HAP-1 (cell line): ENCODE results near the gene CDK6.

Experiments used
- DNase-seq, 2 experiments: peaks; one replicate each; pipeline ENCODE4 v3.0.0-alpha.2; 2016 to 2020; ENCODE audit warnings: low spot score in 2 of 2
- H3K27me3 ChIP-seq: fragments of 250-450 bp; sonication (Bioruptor Pico); 2 replicates; pipeline ENCODE4 v1.5.1; 2020; ENCODE audit warnings: low read depth, mild to moderate bottlenecking, moderate library complexity
- H3K36me3 ChIP-seq: fragments of 250-450 bp; sonication (Bioruptor Pico); replicated peaks from 2 replicates; pipeline ENCODE4 v1.5.1; 2020; ENCODE audit warnings: mild to moderate bottlenecking
- H3K4me1 ChIP-seq: fragments of 250-450 bp; sonication (Bioruptor Pico); 2 replicates; pipeline ENCODE4 v1.5.1; 2020; ENCODE audit warnings: mild to moderate bottlenecking
- H3K4me3 ChIP-seq: fragments of 250-450 bp; sonication (Bioruptor Pico); 2 replicates; pipeline ENCODE4 v1.5.1; 2020; ENCODE audit warnings: mild to moderate bottlenecking, moderate library complexity
- H3K9me3 ChIP-seq: fragments of 250-450 bp; sonication (Bioruptor Pico); 2 replicates; pipeline ENCODE4 v1.5.1; 2020; ENCODE audit warnings: mild to moderate bottlenecking, moderate library complexity
- in situ Hi-C: fragments of 300-500 bp; cut with MboI; formaldehyde crosslinking; loops from 3 replicates; pipeline ENCODE4 v1.14.3; 2020; ENCODE audit warnings: low sequenced_read_pairs, inconsistent platforms, mixed read lengths

CDK6 gene

DNA sequence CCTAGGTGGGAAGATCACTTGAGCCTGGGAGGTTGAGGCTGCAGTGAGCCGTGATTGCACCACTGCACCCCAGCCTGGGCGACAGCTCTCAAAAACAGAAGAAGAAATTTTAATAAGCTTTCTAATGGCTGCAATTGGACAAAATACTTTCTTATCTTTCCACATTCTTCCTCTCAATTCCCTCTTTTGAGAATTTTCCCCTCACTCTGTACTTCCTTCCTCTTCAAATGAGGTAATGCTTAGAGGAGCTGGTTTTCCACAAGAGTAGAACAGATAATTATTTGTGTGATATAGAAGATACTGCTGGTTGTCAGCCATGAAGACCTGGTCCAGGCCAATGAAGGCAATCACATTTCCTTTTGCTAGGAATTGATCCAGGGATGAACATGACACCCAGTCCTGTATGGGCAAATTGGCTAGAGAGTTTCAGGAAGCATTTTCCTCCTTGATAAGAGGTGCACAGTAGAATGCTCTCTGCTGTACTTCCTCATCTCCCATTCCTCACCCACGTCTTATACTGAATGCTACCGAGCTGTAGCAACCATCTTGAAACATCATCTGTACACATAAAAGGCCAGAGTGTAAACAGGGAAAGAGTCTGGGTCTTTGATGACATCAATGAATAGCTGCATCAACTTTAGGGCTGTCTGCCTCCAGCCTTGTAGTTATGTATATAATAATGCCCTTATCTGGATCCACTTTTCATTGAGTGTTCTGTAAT, 103.9 kb downstream of the CDK6 start:
- Histone ChIP-seq H3K4me1 (peaks cover 19% of the 10 kb centered on the region), H3K9me3 (no peaks in the 10 kb centered on the region), H3K4me3 (no peak overlapping the region), H3K36me3 (no peaks in the 10 kb centered on the region; the same call in 1 of the 2 replicates), H3K27me3 (no peaks in the 10 kb centered on the region)
- in situ Hi-C loops: no loop called here
- no peak for DNase-seq

DNA sequence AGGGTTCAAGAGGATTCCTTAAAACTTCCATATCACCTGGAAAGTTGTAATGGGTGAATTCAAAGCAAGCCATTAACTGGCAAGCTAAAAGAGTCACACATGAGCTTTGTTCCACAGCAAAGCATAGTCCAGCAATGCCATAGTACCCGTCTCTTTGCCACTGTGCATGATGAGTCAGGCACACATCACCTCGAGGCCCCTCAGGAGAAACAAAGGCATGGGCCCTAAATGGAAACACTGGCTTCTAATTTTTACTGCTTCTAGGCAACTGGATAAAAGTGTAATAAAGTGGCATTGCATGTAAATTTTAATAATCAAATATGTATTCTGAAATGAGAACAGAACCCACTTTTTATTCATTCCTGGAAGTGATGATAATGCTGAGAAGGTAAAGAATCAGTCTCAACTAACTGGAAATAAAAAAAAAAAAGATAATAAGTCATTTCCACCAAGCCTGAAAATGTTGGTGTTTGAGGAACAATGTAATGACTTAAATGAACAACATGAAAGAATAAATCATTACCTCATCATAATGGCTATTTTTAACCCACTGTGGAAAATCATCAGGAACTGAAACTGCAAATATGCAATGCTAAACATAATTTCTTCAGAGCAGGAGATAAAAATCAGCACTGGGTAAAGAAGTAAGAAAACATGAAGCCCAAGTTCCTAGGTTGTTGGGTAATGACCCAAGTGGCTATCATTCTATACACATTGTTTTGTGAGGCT, 104.9 kb downstream of the CDK6 start:
- in situ Hi-C loops: no loop called here
- DNase-seq: no peak
- Histone ChIP-seq H3K36me3 (no peaks in the 10 kb centered on the region; the same call in 1 of the 2 replicates), H3K4me1 (peaks cover 19% of the 10 kb centered on the region), H3K27me3 (no peaks in the 10 kb centered on the region), H3K4me3 (no peak overlapping the region), H3K9me3 (no peaks in the 10 kb centered on the region)

DNA sequence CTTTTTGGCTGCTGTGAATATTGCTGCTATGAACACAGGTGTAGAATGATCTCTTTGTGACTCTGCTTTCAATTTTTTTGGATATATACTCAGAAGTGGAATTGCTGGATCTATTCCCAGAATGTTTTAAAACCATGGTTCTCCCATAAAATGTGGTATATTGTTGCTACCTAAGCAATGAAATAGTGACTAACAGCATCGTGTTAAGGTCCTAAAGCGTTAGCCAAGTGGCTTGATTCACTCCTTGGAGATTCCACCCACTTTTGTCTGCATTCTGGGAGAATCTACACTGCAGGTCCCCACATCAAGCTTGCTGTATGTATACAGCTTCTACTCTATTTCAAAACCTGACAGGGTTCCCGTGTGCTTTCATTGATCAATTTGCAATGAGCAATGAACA, 105.6 kb downstream of the CDK6 start:
- Histone ChIP-seq H3K4me3 (no peak overlapping the region), H3K9me3 (no peaks in the 10 kb centered on the region), H3K36me3 (no peaks in the 10 kb centered on the region; the same call in 1 of the 2 replicates), H3K4me1 (peaks cover 14% of the 10 kb centered on the region), H3K27me3 (no peaks in the 10 kb centered on the region)
- in situ Hi-C loops: no loop called here
- DNase-seq: no peak

DNA sequence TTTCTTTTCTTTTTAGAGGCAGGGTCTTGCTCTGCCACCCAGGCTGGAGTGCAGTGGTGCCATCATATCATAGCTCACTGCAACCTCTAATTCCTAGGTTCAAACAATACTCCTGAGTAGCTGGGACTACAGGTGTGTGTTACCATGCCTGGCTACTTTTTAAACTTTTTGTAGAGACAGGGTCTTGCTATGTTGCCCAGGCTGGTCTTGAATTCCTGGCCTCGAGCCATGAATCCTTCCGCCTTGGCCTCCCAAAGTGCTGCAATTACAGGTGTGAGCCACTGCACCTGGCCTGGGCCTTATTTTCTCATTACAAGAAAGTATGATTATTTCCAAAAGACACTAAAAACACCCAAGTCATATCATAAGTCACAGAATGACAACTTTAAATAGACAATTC, 106.6 kb downstream of the CDK6 start:
- Histone ChIP-seq H3K27me3 (no peaks in the 10 kb centered on the region), H3K4me1 (peaks cover 9% of the 10 kb centered on the region), H3K4me3 (no peak overlapping the region), H3K9me3 (no peaks in the 10 kb centered on the region), H3K36me3 (no peaks in the 10 kb centered on the region; the same call in 1 of the 2 replicates)
- no peak for DNase-seq
- in situ Hi-C loops: no loop called here

DNA sequence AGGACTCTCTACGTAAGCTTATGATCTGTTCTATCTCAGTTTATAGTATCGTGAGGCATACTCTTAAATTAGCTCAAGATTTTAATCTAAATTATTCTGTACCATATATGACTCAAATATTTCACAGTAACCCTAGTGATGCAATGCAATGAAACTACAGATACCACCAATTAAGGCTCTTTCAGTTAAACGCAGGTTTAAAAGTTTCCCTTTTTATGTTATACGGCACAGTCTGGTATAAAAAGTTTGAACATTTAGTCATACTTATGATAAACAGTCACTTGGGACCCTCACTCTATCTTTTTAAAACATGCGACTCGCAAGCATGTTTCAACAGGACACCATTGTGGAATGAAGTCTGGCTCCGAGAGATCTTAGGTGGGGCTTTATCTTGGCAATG, 107.2 kb downstream of the CDK6 start:
- no peaks in the 10 kb centered on the region for H3K27me3 ChIP-seq
- peaks cover 9% of the 10 kb centered on the region for H3K4me1 ChIP-seq
- DNase-seq: no peak
- H3K4me3 ChIP-seq: no peak overlapping the region
- no peaks in the 10 kb centered on the region; the same call in 1 of the 2 replicates for H3K36me3 ChIP-seq
- in situ Hi-C loops: no loop called here
- no peaks in the 10 kb centered on the region for H3K9me3 ChIP-seq

DNA sequence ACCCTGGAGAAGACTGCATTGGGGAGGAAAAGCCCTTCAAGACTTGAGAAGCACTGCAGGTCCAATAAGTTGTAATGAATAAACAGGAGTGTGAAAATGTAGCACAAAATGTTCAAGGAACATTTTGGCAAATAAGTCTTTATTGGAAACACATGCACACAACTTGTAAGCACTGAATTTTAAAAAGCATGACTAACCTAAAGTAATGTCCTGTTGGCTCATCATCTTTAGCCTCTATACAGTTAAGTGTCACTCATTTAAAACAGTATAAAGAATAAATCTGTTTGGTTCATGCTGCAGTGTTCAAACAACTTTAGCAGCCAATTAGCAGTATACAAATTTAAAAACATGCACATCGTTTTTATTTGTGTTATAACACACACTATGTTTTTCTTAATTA, 108.6 kb downstream of the CDK6 start:
- in situ Hi-C loops: no loop called here
- Histone ChIP-seq H3K36me3 (no peaks in the 10 kb centered on the region; the same call in 1 of the 2 replicates), H3K27me3 (no peaks in the 10 kb centered on the region), H3K9me3 (no peaks in the 10 kb centered on the region), H3K4me3 (no peak overlapping the region), H3K4me1 (peaks cover 9% of the 10 kb centered on the region)
- no peak for DNase-seq

DNA sequence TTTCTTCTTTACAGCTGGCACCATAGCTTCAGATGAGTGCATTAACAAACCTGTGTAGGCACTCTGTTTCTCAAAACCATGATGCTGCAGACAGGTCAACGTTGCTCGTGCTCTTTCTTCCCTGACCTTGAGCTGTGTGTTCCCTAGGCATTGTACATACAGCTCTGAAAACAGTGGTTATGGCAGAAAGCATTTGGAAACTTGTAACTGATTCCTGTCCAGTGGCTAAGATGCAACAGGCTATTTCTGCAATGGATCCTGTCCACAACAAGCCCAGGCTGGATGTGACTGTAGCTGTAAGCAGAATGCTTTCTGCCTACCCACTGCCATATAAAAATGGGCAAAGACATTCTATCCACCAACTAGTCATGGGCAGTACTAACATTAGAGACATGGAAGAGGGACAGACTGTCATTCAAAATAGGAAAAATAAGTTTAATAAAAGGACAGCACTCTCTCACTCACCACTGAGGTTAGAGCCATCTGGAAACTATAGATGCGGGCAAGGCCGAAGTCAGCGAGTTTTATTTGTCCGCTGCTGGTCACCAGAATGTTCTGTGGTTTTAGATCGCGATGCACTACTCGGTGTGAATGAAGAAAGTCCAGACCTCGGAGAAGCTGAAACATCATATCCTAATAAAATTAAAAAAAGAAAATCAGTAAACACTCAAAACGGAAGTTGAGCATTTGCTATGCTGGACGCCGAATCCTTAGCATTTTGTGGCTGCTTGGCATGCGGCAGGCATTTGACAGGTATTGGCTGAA, 111.0 kb downstream of the CDK6 start:
- Histone ChIP-seq H3K36me3 (0 out of 2 replicates have a peak, but pooled peaks cover 4% of the 10 kb centered on the region), H3K27me3 (no peaks in the 10 kb centered on the region), H3K4me1 (peaks cover 9% of the 10 kb centered on the region), H3K4me3 (no peak overlapping the region), H3K9me3 (no peaks in the 10 kb centered on the region)
- no peak for DNase-seq
- in situ Hi-C loops: no loop called here

DNA sequence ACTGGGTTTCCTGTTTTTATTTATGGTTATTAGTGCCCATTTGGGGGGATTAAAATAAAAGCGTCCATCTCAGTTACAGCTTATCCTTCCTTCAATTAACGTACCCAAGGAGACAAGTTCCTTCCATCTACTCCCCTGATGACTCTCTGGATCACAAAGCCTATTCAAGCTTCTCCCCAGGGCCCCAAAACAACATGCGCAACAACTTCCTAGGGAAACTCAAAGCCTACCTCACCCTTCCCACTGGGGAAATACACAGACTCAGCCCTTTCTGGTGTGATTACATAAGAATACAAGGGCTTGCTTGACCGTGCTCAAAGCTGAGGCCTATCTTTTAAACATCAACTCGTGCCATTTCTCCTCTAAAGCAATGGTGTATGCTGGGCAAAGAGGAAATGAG, 112.4 kb downstream of the CDK6 start:
- Histone ChIP-seq H3K4me3 (no peak overlapping the region), H3K27me3 (no peaks in the 10 kb centered on the region), H3K4me1 (peaks cover 7% of the 10 kb centered on the region), H3K36me3 (0 out of 2 replicates have a peak, but pooled peaks cover 4% of the 10 kb centered on the region), H3K9me3 (no peaks in the 10 kb centered on the region)
- no peak for DNase-seq
- in situ Hi-C loops: no loop called here

DNA sequence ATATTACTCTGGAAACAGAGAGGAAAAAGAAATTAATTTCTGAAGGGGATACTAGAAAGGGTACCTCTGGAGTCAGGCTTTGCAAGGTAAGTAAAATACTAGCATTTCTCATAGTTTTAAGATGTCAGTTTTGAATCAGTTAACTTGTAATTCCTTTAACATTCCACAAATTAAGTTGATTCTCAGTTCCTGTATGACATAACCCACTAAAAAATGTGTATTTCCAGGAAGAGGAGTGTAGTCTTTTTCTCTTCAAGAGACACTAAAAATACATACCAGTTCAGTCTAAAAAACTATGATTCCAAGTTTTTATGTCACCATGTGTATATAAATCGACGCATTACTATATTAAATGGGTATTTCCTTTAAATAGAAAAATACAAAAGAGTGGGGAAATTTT, 113.2 kb downstream of the CDK6 start:
- no peaks in the 10 kb centered on the region for H3K9me3 ChIP-seq

DNA sequence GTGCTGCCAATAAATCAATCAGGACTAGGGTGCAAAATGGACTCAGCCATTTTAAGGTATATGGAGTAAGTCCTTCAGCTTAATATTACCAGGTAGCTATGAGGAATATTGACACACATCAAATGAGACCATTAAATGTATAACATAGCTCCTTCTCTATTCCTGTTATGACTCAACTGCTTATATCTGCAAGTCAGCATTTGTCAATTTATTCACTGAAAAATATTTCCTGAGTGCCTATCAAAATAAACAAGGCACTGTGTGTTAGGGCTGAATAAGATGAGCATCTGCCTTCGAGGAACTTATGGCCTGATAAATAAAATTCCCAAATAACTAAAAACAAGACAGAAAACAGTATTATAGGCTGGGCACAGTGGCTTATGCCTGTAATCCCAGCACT, 113.8 kb downstream of the CDK6 start:
- no peak overlapping the region for H3K4me3 ChIP-seq
- H3K9me3 ChIP-seq: no peaks in the 10 kb centered on the region
- H3K27me3 ChIP-seq: no peaks in the 10 kb centered on the region
- in situ Hi-C loops: no loop called here
- H3K4me1 ChIP-seq: no peaks in the 10 kb centered on the region
- 0 out of 2 replicates have a peak, but pooled peaks cover 4% of the 10 kb centered on the region for H3K36me3 ChIP-seq
- DNase-seq: no peak

More for the DNA sequence above, 113.2 kb downstream of the CDK6 start:
- H3K36me3 ChIP-seq: 0 out of 2 replicates have a peak, but pooled peaks cover 4% of the 10 kb centered on the region
- in situ Hi-C loops: no loop called here
- no peaks in the 10 kb centered on the region for H3K27me3 ChIP-seq
- no peak for DNase-seq
- no peak overlapping the region for H3K4me3 ChIP-seq
- H3K4me1 ChIP-seq: no peaks in the 10 kb centered on the region; the same call in 1 of the 2 replicates

DNA sequence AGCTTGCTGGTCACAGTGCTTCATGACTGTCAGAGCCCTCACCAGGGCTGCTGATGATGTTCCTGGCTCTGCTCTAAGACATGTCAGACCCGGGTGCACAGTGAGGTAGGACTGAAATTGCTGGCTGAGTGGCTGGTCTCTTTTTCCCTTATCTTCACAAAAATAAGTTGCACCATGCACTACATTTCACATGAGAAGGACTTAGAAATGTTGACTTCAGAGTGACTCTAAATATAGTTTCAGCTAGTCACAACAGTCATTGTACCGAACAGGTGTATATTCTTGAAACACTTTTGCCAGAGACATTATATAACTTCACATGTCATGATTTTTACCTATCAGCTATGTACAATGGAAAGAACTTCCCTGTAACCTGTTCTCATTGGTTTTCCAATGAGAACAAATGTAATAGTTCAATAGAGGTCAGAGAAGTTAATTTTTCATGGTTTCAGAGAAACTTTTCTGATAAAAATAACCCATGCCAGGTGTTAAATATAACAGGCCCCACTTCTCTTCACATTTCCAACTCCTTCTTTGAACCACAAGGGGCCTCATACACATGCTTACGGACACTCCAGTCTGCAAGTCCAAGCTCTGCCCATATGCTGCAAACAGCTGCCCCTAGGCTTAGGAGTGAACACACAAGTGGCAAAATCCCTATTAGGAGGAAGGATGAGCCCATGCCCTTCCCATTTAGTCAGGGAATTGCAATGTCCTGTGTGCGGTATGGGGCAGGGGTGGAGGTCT, 115.6 kb downstream of the CDK6 start:
- Histone ChIP-seq H3K9me3 (no peaks in the 10 kb centered on the region), H3K27me3 (no peaks in the 10 kb centered on the region), H3K36me3 (0 out of 2 replicates have a peak, but pooled peaks cover 4% of the 10 kb centered on the region), H3K4me1 (no peaks in the 10 kb centered on the region), H3K4me3 (no peak overlapping the region)
- DNase-seq: no peak
- in situ Hi-C loops: no loop called here

DNA sequence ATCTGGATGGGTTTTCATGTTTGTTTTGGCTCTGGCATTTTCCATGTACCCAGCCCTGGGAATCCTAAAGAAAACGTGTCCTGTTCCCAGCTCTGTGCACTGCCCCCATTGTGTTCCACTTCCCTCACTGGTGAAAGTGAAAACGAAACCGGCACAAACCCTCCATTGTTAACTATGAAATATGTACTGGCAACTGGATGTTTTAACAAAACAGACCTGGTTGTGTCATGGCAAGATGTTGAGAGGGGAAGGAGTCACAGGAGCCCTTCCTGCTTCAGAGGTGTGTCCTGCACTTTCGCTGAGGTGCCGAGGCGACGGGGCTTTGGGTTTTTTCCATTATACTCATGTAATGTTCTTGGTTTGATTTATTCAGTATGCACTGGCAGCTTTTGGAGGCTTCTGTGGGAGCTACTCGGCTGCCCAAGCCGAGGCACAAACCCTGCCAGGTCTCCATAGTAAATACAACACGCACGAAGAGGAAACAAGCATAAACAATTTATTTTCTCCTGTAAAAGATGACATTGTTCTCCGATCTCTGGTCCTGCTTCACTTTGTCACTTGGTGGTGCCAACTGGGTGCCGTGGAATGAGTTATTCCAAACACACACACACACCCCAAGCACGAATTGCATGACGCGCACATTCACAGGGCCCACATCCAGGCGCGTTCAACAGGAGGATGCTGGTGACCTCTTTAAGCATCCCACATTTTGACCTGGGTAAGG, 118.2 kb downstream of the CDK6 start:
- Histone ChIP-seq H3K27me3 (no peaks in the 10 kb centered on the region), H3K36me3 (0 out of 2 replicates have a peak, but pooled peaks cover 4% of the 10 kb centered on the region), H3K4me1 (no peaks in the 10 kb centered on the region), H3K9me3 (no peaks in the 10 kb centered on the region), H3K4me3 (no peak overlapping the region)
- in situ Hi-C loops: no loop called here
- DNase-seq: no peak

DNA sequence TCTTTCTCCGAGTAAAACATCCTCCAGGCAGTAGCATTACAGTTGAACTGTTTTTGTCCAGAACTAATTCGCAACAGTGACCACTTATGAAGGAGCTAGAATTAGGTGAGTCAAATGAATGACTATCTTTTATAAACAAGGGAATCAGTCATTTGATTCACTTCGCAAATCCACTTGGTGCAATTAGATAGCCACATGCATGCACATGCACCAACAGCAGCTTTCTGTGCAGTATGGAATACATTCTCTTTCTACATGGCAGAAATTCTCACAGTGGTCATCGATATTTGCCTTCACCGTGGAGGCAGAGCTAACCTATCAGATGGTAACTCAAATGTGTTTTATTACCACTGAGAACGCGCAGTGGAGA, 118.8 kb downstream of the CDK6 start:
- in situ Hi-C loops: no loop called here
- DNase-seq: no peak
- no peaks in the 10 kb centered on the region for H3K27me3 ChIP-seq
- H3K9me3 ChIP-seq: no peaks in the 10 kb centered on the region
- no peaks in the 10 kb centered on the region for H3K4me1 ChIP-seq
- 0 out of 2 replicates have a peak, but pooled peaks cover 4% of the 10 kb centered on the region for H3K36me3 ChIP-seq
- no peak overlapping the region for H3K4me3 ChIP-seq
